Activated T-cell treated with anti-CD3 and anti-CD28 coated beads, Interleukin-2, amount 50 U/mL, for 72 hours (primary cell): ENCODE data around the gene SDHA. TPM values are rescaled to one million over a fixed set of nuclear protein-coding genes. Genes with fewer than 3 reads are reported as not detected.
"Not testable (repeated sequence)": the region's sequence is repeated elsewhere in the genome, so short reads cannot be mapped to it uniquely, and the experiment has no call there.

Source experiments
- ATAC-seq, 2 donors: fragments of 150-1000 bp; cut with Tn5 transposase; replicated peaks in 1 of 2; 2 replicates each; pipeline ENCODE4 v1.10.0; 2021; ENCODE audit warnings: moderate library complexity in 2 of 2, mild to moderate bottlenecking in 1 of 2
- DNase-seq, 2 donors: peaks; one replicate each; pipeline ENCODE4 v3.0.0; 2021 to 2022; ENCODE audit warnings: mixed read lengths in 1 of 2
- H3K27ac Mint-ChIP-seq: one replicate; pipeline ENCODE4 v1.8.0; 2022; ENCODE audit warnings: mild to moderate bottlenecking, moderate library complexity, mixed read lengths
- H3K27me3 Mint-ChIP-seq: one replicate; pipeline ENCODE4 v1.8.0; 2022; ENCODE audit warnings: low read depth, mixed read lengths
- H3K36me3 Mint-ChIP-seq, 2 donors: one replicate each; pipeline ENCODE4 v1.8.0; 2022; ENCODE audit warnings: mixed read lengths in 2 of 2, mild to moderate bottlenecking in 1 of 2; ENCODE audit not compliant: insufficient read depth in 2 of 2
- H3K4me1 Mint-ChIP-seq: one replicate; pipeline ENCODE4 v1.8.0; 2022; ENCODE audit warnings: low read depth, mixed read lengths
- H3K4me3 Mint-ChIP-seq, 2 donors: one replicate each; pipeline ENCODE4 v1.8.0; 2022; ENCODE audit warnings: mild to moderate bottlenecking in 2 of 2, mixed read lengths in 2 of 2, moderate library complexity in 2 of 2
- H3K9me3 Mint-ChIP-seq, 2 donors: one replicate each; pipeline ENCODE4 v1.8.0; 2022; ENCODE audit warnings: mixed read lengths in 2 of 2
- total RNA-seq, 2 donors: library from RNA; stranded (reverse); gene quantifications; one replicate each; pipeline ENCODE4 v1.2.3, GENCODE V29; 2022

Gene SDHA
- 100 to 1,000 TPM; 143 to 144 TPM for total RNA-seq

- DNase-seq (peak; percentile 98 to 99), ATAC-seq (peak; percentile 86 to 88)
- peaks cover 7 to 19% of the 10 kb centered on the region in 2 donors for H3K36me3 Mint-ChIP-seq
- H3K4me3 Mint-ChIP-seq, result peak within 1 kb of the TSS; percentile 95 to 99
- H3K27me3 Mint-ChIP-seq, H3K9me3 Mint-ChIP-seq: not testable (repeated sequence)
- peak within 1 kb of the TSS; percentile 97 for H3K27ac Mint-ChIP-seq
- H3K4me1 Mint-ChIP-seq, result peaks cover 72% of the 10 kb centered on the region
Measured at GRCh38 chr5:217494-218456, at the start of gene SDHA, which contains the start of gene CCDC127. Gene SDHA, plus strand, starts transcription at chr5:218320. Its CDS starts 36 bp downstream, at chr5:218356. Gene CCDC127, minus strand, starts transcription at chr5:218153. Its CDS starts 1,304 bp downstream, at chr5:216849.

GRCh38 chr5:169071-169727, 48.9 kb upstream of the SDHA start:
- ATAC-seq (no peak), DNase-seq (no peak)
- Mint-ChIP-seq H3K4me1 (no peaks in the 10 kb centered on the region), H3K9me3 (no peaks in the 10 kb centered on the region), H3K36me3 (no peaks in the 10 kb centered on the region), H3K27ac (no peak overlapping the region), H3K4me3 (no peak overlapping the region), H3K27me3 (no peaks in the 10 kb centered on the region)

DNA sequence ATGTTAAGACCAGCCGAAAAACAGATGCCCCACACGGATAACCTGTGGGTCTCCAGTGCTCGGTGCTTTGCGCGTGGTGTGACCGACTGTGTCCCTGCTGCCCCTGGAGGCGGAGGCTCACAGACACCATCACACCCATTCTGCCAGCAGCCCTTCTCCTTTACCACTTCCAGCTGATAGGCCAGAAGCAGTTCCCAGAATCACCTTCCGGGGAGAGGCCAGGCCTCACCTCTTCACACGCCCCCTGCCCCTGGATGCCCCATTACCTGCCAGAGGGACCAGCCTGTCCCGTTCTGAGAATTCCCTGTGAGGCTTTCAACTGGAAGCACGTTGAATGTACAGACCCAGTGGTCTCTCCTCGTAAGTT, 48.4 kb upstream of the SDHA start:
- ATAC-seq (no peak), DNase-seq (no peak)
- H3K4me1 Mint-ChIP-seq, result no peaks in the 10 kb centered on the region
- H3K4me3 Mint-ChIP-seq, result no peak overlapping the region
- no peaks in the 10 kb centered on the region for H3K36me3 Mint-ChIP-seq
- H3K27ac Mint-ChIP-seq, result no peak overlapping the region
- no peaks in the 10 kb centered on the region for H3K27me3 Mint-ChIP-seq
- H3K9me3 Mint-ChIP-seq, result no peaks in the 10 kb centered on the region

GRCh38 chr5:170971-171800, 46.9 kb upstream of the SDHA start:
- ATAC-seq (no peak), DNase-seq (no peak)
- Mint-ChIP-seq H3K36me3 (no peaks in the 10 kb centered on the region), H3K4me1 (no peaks in the 10 kb centered on the region), H3K27ac (no peak overlapping the region), H3K27me3 (no peaks in the 10 kb centered on the region), H3K4me3 (no peak overlapping the region), H3K9me3 (no peaks in the 10 kb centered on the region)

- Mint-ChIP-seq H3K27ac (no peak overlapping the region), H3K36me3 (no peaks in the 10 kb centered on the region), H3K4me3 (no peak overlapping the region), H3K27me3 (no peaks in the 10 kb centered on the region), H3K9me3 (no peaks in the 10 kb centered on the region), H3K4me1 (no peaks in the 10 kb centered on the region)
- ATAC-seq, result no peak
- no peak for DNase-seq
Measured at GRCh38 chr5:171801-172331, 46.3 kb upstream of the SDHA start.

DNA sequence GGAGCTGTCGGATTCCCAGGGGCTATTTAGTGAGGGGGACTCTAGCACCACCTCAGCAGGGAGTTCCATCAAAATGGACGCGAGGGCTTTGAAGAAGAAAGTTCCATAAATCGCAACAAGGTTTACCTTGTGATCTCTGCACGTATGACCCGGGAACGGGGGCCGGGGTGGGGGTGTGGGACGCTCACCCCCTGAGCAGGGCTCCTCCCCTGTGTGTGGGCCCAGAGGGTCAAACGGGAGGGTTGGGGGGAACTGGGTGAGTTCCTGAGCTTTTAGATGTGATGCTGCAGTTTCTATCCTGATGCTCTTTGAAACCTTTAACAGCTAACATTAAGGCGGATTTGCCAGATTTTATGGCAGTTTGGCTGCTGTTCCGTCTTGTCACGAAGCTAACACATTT, 45.7 kb upstream of the SDHA start:
- ATAC-seq, result no peak
- Mint-ChIP-seq H3K36me3 (no peaks in the 10 kb centered on the region), H3K4me3 (no peak overlapping the region)

DNA sequence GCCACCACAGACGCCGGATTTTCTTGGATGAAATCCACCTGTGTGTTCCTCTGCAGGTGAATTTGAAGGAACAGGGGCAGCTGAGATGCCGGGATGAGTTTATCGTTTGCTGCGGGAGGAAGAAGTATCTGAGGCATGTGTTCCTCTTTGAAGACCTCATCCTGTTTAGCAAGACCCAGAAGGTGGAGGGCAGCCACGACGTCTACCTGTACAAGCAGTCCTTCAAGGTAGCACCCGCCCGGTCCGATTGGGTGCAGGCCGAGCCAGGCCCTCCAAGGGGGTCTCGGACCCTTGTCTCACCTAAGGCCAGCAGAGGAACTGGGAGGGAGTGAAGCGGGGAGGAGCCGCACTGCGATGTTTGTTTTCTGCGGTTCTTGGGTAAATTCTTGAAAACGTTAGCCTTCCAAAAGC, 45.3 kb upstream of the SDHA start:
- no peaks in the 10 kb centered on the region for H3K4me1 Mint-ChIP-seq
- H3K4me3 Mint-ChIP-seq, result no peak overlapping the region
- ATAC-seq (no peak), DNase-seq (no peak)
- no peak overlapping the region for H3K27ac Mint-ChIP-seq
- H3K9me3 Mint-ChIP-seq, result no peaks in the 10 kb centered on the region
- no peaks in the 10 kb centered on the region for H3K27me3 Mint-ChIP-seq
- no peaks in the 10 kb centered on the region for H3K36me3 Mint-ChIP-seq

More for the DNA sequence above, 45.7 kb upstream of the SDHA start:
- no peak for DNase-seq
- H3K27me3 Mint-ChIP-seq, result no peaks in the 10 kb centered on the region
- H3K9me3 Mint-ChIP-seq, result no peaks in the 10 kb centered on the region
- H3K27ac Mint-ChIP-seq, result no peak overlapping the region
- no peaks in the 10 kb centered on the region for H3K4me1 Mint-ChIP-seq

DNA sequence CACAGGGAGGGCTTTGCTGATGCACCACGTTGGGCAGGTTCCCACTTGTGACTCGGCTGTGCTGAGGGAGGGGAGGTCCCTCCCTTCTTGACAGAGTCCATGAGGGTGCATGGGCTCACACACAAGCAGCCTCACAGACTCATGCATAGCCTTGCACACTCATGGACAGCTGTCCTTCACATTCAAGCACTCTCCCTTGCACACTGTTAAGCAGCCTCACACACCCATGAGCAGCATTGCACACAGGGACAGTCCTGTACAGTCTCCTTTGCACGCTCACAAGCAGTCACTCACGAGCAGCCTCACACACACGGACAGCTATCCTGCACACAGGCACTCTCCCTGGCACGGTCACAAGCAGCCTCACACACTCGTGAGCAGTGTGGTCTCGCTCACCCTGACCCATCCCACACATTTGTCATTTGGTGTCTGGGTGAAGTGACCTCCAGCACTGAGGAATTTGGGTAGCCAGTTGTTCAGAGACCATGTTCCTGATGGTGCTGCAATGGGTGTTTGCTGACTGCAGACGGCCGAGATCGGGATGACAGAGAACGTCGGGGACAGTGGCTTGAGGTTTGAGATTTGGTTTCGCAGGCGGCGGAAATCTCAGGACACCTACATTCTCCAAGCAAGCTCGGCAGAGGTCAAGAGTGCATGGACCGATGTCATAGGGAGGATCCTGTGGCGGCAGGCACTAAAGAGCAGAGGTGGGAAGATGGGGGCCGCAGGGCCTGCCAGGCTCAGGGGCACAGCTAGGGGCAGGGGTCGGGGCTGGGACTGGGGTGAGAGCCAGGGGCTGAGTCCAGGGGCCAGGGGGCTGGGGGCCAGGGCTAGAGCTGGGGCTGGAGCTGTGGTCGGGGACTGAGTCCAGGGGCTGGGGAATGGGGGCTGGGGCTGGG, 44.5 kb upstream of the SDHA start:
- Mint-ChIP-seq H3K36me3 (no peaks in the 10 kb centered on the region), H3K27me3 (no peaks in the 10 kb centered on the region), H3K27ac (no peak overlapping the region), H3K9me3 (no peaks in the 10 kb centered on the region), H3K4me3 (no peak overlapping the region), H3K4me1 (no peaks in the 10 kb centered on the region)
- ATAC-seq (no peak), DNase-seq (no peak)

DNA sequence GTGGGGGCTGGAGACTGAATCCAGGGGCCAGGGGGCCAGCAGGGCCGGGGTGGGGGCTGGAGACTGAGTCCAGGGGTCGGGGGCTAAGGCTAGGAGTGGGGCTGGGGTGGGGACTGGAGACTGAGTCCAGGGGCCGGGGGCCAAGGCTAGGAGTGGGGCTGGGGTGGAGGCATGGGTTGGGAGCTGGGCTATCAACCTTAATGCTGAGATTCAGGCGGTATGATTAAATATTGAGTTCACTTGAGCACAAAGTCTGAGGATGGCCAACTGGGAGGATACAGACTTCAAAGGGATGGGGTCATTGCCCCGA, 43.9 kb upstream of the SDHA start:
- DNase-seq (no peak), ATAC-seq (no peak)
- Mint-ChIP-seq H3K36me3 (no peaks in the 10 kb centered on the region), H3K4me1 (no peaks in the 10 kb centered on the region), H3K27me3 (no peaks in the 10 kb centered on the region), H3K9me3 (no peaks in the 10 kb centered on the region), H3K27ac (no peak overlapping the region), H3K4me3 (no peak overlapping the region)

DNA sequence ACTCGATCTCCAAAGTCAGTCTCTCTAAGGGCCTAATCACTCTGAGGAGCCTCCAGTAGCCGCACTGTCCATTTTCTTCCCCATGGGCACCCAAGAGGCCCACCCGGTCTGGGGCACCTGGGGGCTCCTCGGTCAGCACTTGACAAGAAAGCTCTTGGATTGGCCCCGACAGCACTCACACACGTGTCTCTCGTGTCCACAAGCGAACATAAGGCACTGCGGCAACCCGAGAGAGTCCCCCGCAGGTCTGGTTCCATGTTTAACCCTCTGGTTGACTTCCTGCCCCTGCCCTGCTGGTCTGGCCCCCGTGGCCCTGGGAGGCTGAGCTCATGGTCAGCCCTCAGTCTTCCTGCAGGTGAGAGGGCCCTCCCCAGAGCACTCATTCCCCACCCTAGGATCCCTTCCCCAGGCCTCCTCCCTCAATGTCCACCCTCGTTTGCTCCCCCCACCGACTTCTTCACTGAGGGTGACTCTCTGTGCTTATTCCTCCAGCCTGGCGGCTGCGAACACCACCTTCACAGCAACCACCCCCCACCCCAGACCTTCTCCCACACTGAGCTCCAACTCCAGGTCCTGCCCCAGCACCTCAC, 43.1 kb upstream of the SDHA start:
- no peaks in the 10 kb centered on the region for H3K27me3 Mint-ChIP-seq
- no peak for ATAC-seq
- H3K4me3 Mint-ChIP-seq, result no peak overlapping the region
- no peaks in the 10 kb centered on the region for H3K4me1 Mint-ChIP-seq
- no peak for DNase-seq
- no peaks in the 10 kb centered on the region for H3K36me3 Mint-ChIP-seq
- H3K9me3 Mint-ChIP-seq, result no peaks in the 10 kb centered on the region
- no peak overlapping the region for H3K27ac Mint-ChIP-seq

GRCh38 chr5:176296-176823, 41.8 kb upstream of the SDHA start:
- H3K27me3 Mint-ChIP-seq, result no peaks in the 10 kb centered on the region
- ATAC-seq (no peak), DNase-seq (no peak)
- H3K27ac Mint-ChIP-seq, result no peak overlapping the region
- no peaks in the 10 kb centered on the region for H3K9me3 Mint-ChIP-seq
- no peaks in the 10 kb centered on the region for H3K36me3 Mint-ChIP-seq
- no peak overlapping the region for H3K4me3 Mint-ChIP-seq
- H3K4me1 Mint-ChIP-seq, result no peaks in the 10 kb centered on the region

- no peak for ATAC-seq
- Mint-ChIP-seq H3K27ac (no peak overlapping the region), H3K36me3 (no peaks in the 10 kb centered on the region), H3K27me3 (no peaks in the 10 kb centered on the region), H3K9me3 (no peaks in the 10 kb centered on the region), H3K4me3 (no peak overlapping the region), H3K4me1 (no peaks in the 10 kb centered on the region)
- DNase-seq, result no peak
Measured at GRCh38 chr5:178110-178509, 40.0 kb upstream of the SDHA start.
